ENCODE measurements around the gene KLHL28.

GRCh38 chr14:44940944-44941343, 20.8 kb downstream of the KLHL28 start:
- TF ChIP-seq, protein P1, sequence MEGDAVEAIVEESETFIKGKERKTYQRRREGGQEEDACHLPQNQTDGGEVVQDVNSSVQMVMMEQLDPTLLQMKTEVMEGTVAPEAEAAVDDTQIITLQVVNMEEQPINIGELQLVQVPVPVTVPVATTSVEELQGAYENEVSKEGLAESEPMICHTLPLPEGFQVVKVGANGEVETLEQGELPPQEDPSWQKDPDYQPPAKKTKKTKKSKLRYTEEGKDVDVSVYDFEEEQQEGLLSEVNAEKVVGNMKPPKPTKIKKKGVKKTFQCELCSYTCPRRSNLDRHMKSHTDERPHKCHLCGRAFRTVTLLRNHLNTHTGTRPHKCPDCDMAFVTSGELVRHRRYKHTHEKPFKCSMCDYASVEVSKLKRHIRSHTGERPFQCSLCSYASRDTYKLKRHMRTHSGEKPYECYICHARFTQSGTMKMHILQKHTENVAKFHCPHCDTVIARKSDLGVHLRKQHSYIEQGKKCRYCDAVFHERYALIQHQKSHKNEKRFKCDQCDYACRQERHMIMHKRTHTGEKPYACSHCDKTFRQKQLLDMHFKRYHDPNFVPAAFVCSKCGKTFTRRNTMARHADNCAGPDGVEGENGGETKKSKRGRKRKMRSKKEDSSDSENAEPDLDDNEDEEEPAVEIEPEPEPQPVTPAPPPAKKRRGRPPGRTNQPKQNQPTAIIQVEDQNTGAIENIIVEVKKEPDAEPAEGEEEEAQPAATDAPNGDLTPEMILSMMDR (IDR thresholded peaks at IDR 0.05), result no peak
- TF ChIP-seq POLR2A (IDR thresholded peaks at IDR 0.05), result no peak
